HEK293 (cell line): ENCODE results near the gene TMIGD2.

Experiments
- CTCF ChIP-seq: fragments of 450-650 bp; formaldehyde crosslinking; IDR thresholded peaks from 2 replicates; pipeline ENCODE4 v1.5.1; 2016; ENCODE audit warnings: missing biosample characterization, missing genetic modification characterization
- ZNF184 ChIP-seq: fragments of 450-650 bp; IDR thresholded peaks from 2 replicates; pipeline ENCODE4 v1.5.1; 2018; ENCODE audit warnings: missing biosample characterization, mild to moderate bottlenecking, missing genetic modification characterization
- ZNF274 ChIP-seq, 2 experiments: fragments of 200-500 bp in 1 of 2; fragments of 450-650 bp in 1 of 2; sonication (Bioruptor generic) in 1 of 2; formaldehyde crosslinking in 1 of 2; IDR thresholded peaks; 2 replicates each; pipeline versions ENCODE4 v1.5.1 to v1.6.1; 2014 to 2016; ENCODE audit warnings: borderline replicate concordance in 1 of 2, inconsistent platforms in 1 of 2, low read length in 1 of 2, missing biosample characterization in 1 of 2, missing genetic modification characterization in 1 of 2
- ZNF311 ChIP-seq: fragments of 450-650 bp; formaldehyde crosslinking; IDR thresholded peaks from 2 replicates; pipeline ENCODE4 v1.5.1; 2017; ENCODE audit warnings: missing biosample characterization, missing genetic modification characterization, borderline replicate concordance
- ZNF423 ChIP-seq: fragments of 450-650 bp; formaldehyde crosslinking; IDR thresholded peaks from 2 replicates; pipeline ENCODE4 v1.5.1; 2016; ENCODE audit warnings: missing biosample characterization, missing genetic modification characterization
- ZNF549 ChIP-seq: fragments of 450-650 bp; IDR thresholded peaks from 2 replicates; pipeline ENCODE4 v1.5.1; 2018; ENCODE audit warnings: missing biosample characterization, missing genetic modification characterization, mild to moderate bottlenecking, inconsistent platforms, moderate library complexity
- ZNF843 ChIP-seq: fragments of 450-650 bp; formaldehyde crosslinking; IDR thresholded peaks from 2 replicates; pipeline ENCODE4 v1.5.1; 2016; ENCODE audit warnings: missing biosample characterization, missing genetic modification characterization

- TF ChIP-seq CTCF (tag by site-specific recombination) (no peak), ZNF274 (IDR thresholded peaks at IDR 0.05; ENCODE audit: low read length) (no peak), ZNF274 (tag by site-specific recombination; IDR thresholded peaks at IDR 0.05; ENCODE audit: borderline replicate concordance) (no peak), ZNF311 (no peak), ZNF549 (tag by site-specific recombination) (no peak), ZNF423 (no peak), ZNF184 (tag by site-specific recombination) (no peak), ZNF843 (tag by site-specific recombination) (no peak)
These were observed 1.6 kb downstream of the TMIGD2 start for GRCh38 chr19:4300589-4300988.
